Astrocyte (in vitro differentiated cells and primary cell): ENCODE data around the gene ENHO.

Experiments used
- EZH2 ChIP-seq: IDR thresholded peaks from 2 replicates; pipeline ENCODE4 v1.6.1; 2012; ENCODE audit warnings: mild to moderate bottlenecking, low read length, inconsistent platforms; ENCODE audit not compliant: insufficient read depth
- TF ChIP-seq, protein P1 (sequence below): IDR thresholded peaks from 2 replicates; pipeline ENCODE4 v1.5.1; 2011; ENCODE audit warnings: low read depth, mild to moderate bottlenecking, inconsistent platforms, low read length, moderate library complexity; ENCODE audit not compliant: insufficient read depth

DNA sequence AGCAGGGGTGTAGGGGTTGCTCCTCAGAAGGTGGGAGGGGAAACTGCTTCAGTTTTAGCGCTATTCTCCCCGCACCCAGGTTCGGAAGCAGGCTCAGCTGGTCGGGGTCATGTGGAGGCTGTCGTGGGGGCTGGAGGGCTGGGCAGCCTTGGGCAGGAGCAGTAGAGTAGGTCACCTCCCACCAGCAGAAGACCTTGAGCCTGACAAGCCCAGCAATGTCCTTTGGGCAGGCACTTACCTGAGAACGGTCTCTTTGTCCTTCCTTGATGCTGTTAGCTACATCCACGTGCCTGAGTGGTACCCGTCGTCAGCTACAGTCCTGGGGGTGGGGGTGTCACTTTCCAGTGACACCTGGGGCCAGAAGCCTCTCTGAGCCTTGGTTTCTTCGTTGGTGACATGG is 20.3 kb downstream of the ENHO start:
- TF ChIP-seq, protein P1, sequence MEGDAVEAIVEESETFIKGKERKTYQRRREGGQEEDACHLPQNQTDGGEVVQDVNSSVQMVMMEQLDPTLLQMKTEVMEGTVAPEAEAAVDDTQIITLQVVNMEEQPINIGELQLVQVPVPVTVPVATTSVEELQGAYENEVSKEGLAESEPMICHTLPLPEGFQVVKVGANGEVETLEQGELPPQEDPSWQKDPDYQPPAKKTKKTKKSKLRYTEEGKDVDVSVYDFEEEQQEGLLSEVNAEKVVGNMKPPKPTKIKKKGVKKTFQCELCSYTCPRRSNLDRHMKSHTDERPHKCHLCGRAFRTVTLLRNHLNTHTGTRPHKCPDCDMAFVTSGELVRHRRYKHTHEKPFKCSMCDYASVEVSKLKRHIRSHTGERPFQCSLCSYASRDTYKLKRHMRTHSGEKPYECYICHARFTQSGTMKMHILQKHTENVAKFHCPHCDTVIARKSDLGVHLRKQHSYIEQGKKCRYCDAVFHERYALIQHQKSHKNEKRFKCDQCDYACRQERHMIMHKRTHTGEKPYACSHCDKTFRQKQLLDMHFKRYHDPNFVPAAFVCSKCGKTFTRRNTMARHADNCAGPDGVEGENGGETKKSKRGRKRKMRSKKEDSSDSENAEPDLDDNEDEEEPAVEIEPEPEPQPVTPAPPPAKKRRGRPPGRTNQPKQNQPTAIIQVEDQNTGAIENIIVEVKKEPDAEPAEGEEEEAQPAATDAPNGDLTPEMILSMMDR, result no peak
- no peak for TF ChIP-seq EZH2
